Measurements from ENCODE around the gene MDK.

DNA sequence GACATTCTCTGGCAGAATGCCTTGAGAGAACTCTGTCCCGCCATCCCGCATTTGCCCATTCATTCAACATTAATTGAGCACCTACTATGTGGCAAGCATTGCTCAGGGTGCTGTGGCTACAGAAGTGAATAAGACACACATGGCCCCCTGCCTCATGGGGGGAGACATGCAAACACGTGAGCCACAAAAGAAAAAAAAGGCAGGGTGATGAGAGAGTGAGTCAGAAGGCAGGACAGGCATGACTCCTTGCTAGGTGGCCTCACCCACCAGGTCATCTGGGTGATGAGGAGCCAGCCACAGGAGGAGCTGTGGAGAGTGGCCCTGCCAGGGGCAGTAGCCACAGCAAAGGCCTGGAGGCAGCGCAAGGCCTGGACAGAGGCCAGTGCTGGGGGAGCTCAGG is 5.2 kb downstream of the MDK start:
- TF ChIP-seq, protein P1, sequence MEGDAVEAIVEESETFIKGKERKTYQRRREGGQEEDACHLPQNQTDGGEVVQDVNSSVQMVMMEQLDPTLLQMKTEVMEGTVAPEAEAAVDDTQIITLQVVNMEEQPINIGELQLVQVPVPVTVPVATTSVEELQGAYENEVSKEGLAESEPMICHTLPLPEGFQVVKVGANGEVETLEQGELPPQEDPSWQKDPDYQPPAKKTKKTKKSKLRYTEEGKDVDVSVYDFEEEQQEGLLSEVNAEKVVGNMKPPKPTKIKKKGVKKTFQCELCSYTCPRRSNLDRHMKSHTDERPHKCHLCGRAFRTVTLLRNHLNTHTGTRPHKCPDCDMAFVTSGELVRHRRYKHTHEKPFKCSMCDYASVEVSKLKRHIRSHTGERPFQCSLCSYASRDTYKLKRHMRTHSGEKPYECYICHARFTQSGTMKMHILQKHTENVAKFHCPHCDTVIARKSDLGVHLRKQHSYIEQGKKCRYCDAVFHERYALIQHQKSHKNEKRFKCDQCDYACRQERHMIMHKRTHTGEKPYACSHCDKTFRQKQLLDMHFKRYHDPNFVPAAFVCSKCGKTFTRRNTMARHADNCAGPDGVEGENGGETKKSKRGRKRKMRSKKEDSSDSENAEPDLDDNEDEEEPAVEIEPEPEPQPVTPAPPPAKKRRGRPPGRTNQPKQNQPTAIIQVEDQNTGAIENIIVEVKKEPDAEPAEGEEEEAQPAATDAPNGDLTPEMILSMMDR (conservative IDR thresholded peaks at IDR 0.05; ENCODE audit: low read length) = no peak
- no peak for TF ChIP-seq EZH2phosphoT487 (IDR thresholded peaks at IDR 0.05; ENCODE audit: borderline replicate concordance)
